ENCODE data around the gene NKX2-2. TPM values are rescaled to one million over a fixed set of nuclear protein-coding genes. Genes with fewer than 3 reads are reported as not detected.

The NKX2-2 gene
- total RNA-seq, 4 donors from 2014 or later: not detected

DNA sequence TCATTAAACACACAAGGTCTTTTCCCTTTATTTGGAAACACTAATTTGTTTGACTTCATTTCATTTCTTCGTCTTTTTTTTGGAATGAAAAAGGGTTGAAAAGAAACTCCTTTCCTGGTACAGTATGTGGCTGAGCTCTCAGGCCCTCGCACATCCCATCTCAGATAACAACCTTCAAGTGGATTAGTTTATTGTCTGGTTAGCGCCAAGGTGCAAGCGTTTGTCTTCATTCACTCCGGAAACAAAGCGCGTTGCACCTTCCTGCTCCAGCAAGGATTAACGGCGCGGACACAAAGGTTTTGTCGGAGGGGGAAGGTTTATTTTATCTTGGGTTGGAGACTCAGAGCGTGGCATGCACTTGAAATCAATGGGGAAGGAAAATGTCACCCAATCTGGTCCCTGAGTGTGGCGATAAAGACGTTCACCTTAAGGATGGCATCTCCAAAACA, 5.3 kb upstream of the NKX2-2 start:
- H3K27ac ChIP-seq (replicated peaks in 1 of 4): no peak overlapping the region
- no peak overlapping the region for H3K4me3 ChIP-seq
- WGBS: 1% methylated on average over 14 of the region's 14 CpGs
- intact Hi-C loops (cut with DNase I): no loop called here
- peaks cover 4 to 100% (median 74%) of the 10 kb centered on the region in 4 donors for H3K27me3 ChIP-seq
- no peaks in the 10 kb centered on the region for H3K36me3 ChIP-seq
- H3K4me1 ChIP-seq: peaks cover 20 to 61% (median 50%) of the 10 kb centered on the region in 4 donors
- no peak for DNase-seq (ENCODE audit: extremely low spot score)
- H3K9me3 ChIP-seq: no peaks in the 10 kb centered on the region
- TF ChIP-seq EP300 (IDR thresholded peaks at IDR 0.05): no peak
- TF ChIP-seq CTCF (IDR thresholded peaks at IDR 0.05): no peak
- no peak for TF ChIP-seq POLR2AphosphoS5 (IDR thresholded peaks at IDR 0.05)
- TF ChIP-seq POLR2A (IDR thresholded peaks at IDR 0.05; ENCODE audit: low read depth): no peak

DNA sequence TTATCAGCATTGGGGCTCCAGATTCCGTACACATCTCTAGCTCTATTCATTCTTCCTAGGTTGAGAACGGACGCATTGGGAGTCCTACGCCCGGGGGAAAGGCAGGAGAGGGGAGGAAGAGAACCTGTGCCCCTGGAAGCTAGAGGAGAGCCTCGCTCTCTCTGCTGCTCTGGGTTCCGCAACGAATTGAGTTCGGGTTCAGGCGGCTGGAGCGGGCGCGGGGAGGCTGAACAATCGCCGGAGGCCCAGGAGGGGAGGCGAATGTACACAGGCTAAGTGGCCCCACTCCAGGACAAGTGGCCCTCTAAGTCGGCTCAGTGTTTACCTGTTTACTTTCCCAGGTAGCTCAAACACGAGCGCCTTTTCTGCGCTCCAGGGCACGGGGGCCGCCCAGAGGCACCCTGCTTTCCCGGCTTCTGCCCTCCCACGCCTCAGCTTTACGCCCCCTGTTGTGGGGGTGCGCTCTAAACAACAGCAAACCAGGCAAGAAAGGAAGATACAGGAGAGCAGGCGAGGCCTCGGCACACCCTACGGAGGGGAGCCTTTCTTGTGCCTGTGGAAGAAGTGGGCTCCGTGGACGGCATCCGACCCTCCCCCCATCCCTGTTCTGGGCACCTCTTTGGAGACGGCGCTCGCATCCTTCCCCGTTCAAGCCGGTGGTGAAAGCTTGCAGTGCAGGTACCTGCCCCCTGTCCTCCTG, 4.6 kb upstream of the NKX2-2 start:
- Histone ChIP-seq H3K36me3 (no peaks in the 10 kb centered on the region), H3K4me3 (no peak overlapping the region), H3K27ac (replicated peaks in 1 of 4) (no peak overlapping the region), H3K4me1 (peaks cover 27 to 66% (median 57%) of the 10 kb centered on the region in 4 donors), H3K9me3 (no peaks in the 10 kb centered on the region), H3K27me3 (peaks cover 4 to 100% (median 80%) of the 10 kb centered on the region in 4 donors)
- no peak for DNase-seq (ENCODE audit: extremely low spot score)
- intact Hi-C loops (cut with DNase I): no loop called here
- WGBS: 4% methylated on average over 17 of the region's 37 CpGs
- no peak for TF ChIP-seq CTCF (IDR thresholded peaks at IDR 0.05)
- TF ChIP-seq POLR2AphosphoS5 (IDR thresholded peaks at IDR 0.05): no peak
- no peak for TF ChIP-seq EP300 (IDR thresholded peaks at IDR 0.05)

- WGBS: 7% methylated on average over 18 of the region's 32 CpGs
- no peaks in the 10 kb centered on the region for H3K36me3 ChIP-seq
- H3K4me1 ChIP-seq: peaks cover 34 to 66% (median 59%) of the 10 kb centered on the region in 4 donors
- TF ChIP-seq POLR2AphosphoS5 (IDR thresholded peaks at IDR 0.05): no peak
- TF ChIP-seq POLR2A (IDR thresholded peaks at IDR 0.05; ENCODE audit: low read depth): no peak
- no peak for TF ChIP-seq EP300 (IDR thresholded peaks at IDR 0.05)
- TF ChIP-seq CTCF (IDR thresholded peaks at IDR 0.05): no peak
- no peak overlapping the region for H3K27ac ChIP-seq (replicated peaks in 1 of 4)
- H3K4me3 ChIP-seq: no peak overlapping the region
- no peak for DNase-seq (ENCODE audit: extremely low spot score)
- intact Hi-C loops (cut with DNase I): no loop called here
- H3K9me3 ChIP-seq: no peaks in the 10 kb centered on the region
- H3K27me3 ChIP-seq: peaks cover 9 to 100% (median 80%) of the 10 kb centered on the region in 4 donors
Observed at GRCh38 chr20:21517566-21518277, 3.9 kb upstream of the NKX2-2 start.

DNA sequence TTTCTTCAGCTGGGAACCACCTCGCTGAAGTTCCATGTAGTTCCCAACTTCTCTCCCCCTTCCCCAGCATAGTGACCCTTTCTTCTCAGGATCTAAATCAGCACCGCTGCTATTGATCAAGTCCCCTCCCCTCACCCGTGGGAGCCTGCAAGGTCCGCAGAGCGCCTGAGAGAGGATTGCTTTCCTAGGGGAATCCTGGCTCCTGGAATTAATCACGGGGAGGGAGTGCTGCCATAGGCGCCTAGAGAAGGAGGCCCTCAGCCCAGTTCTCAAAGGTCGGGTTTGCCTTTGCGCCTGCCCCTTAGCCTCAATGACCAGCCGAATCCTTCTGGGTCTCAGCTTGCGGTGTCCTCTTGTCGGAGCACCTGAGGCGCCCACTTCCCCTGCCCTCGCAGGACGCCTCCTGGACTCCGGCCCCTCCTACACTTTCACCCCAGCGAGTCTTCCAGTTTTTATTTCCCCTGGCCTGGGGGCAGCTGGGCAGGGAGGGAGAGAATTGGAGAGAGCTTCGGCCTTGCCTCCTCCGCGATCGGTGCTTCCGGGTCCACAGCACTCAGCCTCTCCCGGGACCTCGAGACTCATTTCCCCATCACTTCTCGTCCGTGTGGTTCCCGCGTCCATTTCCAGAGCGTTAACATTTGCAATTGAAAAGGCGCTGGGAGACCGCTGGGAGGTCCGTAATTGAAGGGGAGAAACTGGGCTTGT, 3.1 kb upstream of the NKX2-2 start:
- peaks cover 39 to 66% (median 59%) of the 10 kb centered on the region in 4 donors for H3K4me1 ChIP-seq
- intact Hi-C loops (cut with DNase I): no loop called here
- H3K36me3 ChIP-seq: no peaks in the 10 kb centered on the region
- no peak overlapping the region for H3K4me3 ChIP-seq
- DNase-seq (ENCODE audit: extremely low spot score): no peak
- H3K9me3 ChIP-seq: no peaks in the 10 kb centered on the region
- TF ChIP-seq EP300 (IDR thresholded peaks at IDR 0.05) (no peak), POLR2A (IDR thresholded peaks at IDR 0.05; ENCODE audit: low read depth) (no peak), POLR2AphosphoS5 (IDR thresholded peaks at IDR 0.05) (no peak), CTCF (IDR thresholded peaks at IDR 0.05) (no peak)
- H3K27ac ChIP-seq (replicated peaks in 1 of 4): no peak overlapping the region
- H3K27me3 ChIP-seq: peaks cover 7 to 100% (median 82%) of the 10 kb centered on the region in 4 donors
- WGBS: 5% methylated on average over 28 of the region's 32 CpGs
